AG04449 (cell line): ENCODE measurements around the gene GLDC.

Experiments
- CTCF ChIA-PET: fragments of 350-600 bp; formaldehyde crosslinking; extraction: SDS; loops from one replicate; lab custom pipeline; 2021; ENCODE audit warnings: antibody characterized with exemption; lab: Yijun Ruan, JAX
- POLR2A ChIA-PET: fragments of 400-600, 350-600 bp; formaldehyde crosslinking; extraction: SDS; loops from one replicate; lab custom pipeline; 2020; ENCODE audit warnings: antibody characterized with exemption, inconsistent platforms; lab: Yijun Ruan, JAX
- DNase-seq: peaks from one replicate; pipeline ENCODE4 v3.0.0-alpha.2; 2010; ENCODE audit warnings: low read depth, low spot score
- H3K4me3 ChIP-seq: 2 replicates; pipeline ENCODE4 v1.5.1; 2011; ENCODE audit warnings: low read depth, mild to moderate bottlenecking, control low read depth, low read length
- CTCF ChIP-seq: IDR thresholded peaks from one replicate; pipeline ENCODE4 v1.5.1; 2011; ENCODE audit warnings: mild to moderate bottlenecking, moderate library complexity, low read length, control low read depth, inconsistent platforms; ENCODE audit not compliant: insufficient read depth; ENCODE audit errors: missing control alignments

Gene GLDC

GRCh38 chr9:6676254-6676921 is 30.9 kb upstream of the GLDC start:
- TF ChIP-seq CTCF: no peak
- ChIA-PET CTCF (interaction anchor here (1.3 to 2.3 kb wide), 4 partner anchors 8 to 108 kb away, joined by 3 to 13 read pairs (median 6); no protein-coding TSS in a partner anchor), POLR2A (no interaction called here)
- no peak overlapping the region for H3K4me3 ChIP-seq
- no peak for DNase-seq

- DNase-seq: no peak
- ChIA-PET POLR2A (no interaction called here), CTCF (interaction anchor here (1.8 to 2.3 kb wide), 2 partner anchors 7 to 90 kb away, joined by 7 to 13 read pairs; no protein-coding TSS in a partner anchor)
- no peak for TF ChIP-seq CTCF
- H3K4me3 ChIP-seq: no peak overlapping the region
These were observed 29.7 kb upstream of the GLDC start for GRCh38 chr9:6675268-6675667.

- ChIA-PET CTCF (interaction anchor here (1.2 to 1.6 kb wide), 2 partner anchors 13 to 320 kb away, joined by 3 to 4 read pairs; no protein-coding TSS in a partner anchor), POLR2A (no interaction called here)
- no peak for DNase-seq
- TF ChIP-seq CTCF: no peak
- no peak overlapping the region for H3K4me3 ChIP-seq
These were observed 27.9 kb upstream of the GLDC start for GRCh38 chr9:6673326-6674025.

GRCh38 chr9:6672118-6672517 is 26.6 kb upstream of the GLDC start:
- ChIA-PET POLR2A (no interaction called here), CTCF (interaction anchor here (1.3 kb wide), 1 partner anchor 10 kb away, joined by 4 read pairs; no protein-coding TSS in a partner anchor)
- H3K4me3 ChIP-seq: no peak overlapping the region
- TF ChIP-seq CTCF: no peak
- DNase-seq: no peak

- no peak for DNase-seq
- CTCF ChIA-PET: interaction anchor here (0.6 to 1.3 kb wide), 2 partner anchors 9 to 15 kb away, joined by 3 to 4 read pairs; no protein-coding TSS in a partner anchor
- TF ChIP-seq CTCF: no peak
- H3K4me3 ChIP-seq: no peak overlapping the region
- POLR2A ChIA-PET: no interaction called here
These were observed 25.9 kb upstream of the GLDC start for GRCh38 chr9:6671416-6671815.

- POLR2A ChIA-PET: no interaction called here
- DNase-seq: no peak
- TF ChIP-seq CTCF: no peak
- CTCF ChIA-PET: interaction anchor here (1.2 kb wide), 1 partner anchor 315 kb away, joined by 3 read pairs; no protein-coding TSS in a partner anchor
- H3K4me3 ChIP-seq: no peak overlapping the region
These were observed 24.4 kb upstream of the GLDC start for GRCh38 chr9:6669881-6670280.
